C4-2B (cell line): Measurements from ENCODE around the gene MOV10L1.

Source experiments
- H3K27ac ChIP-seq: fragments of 450-650 bp; 2 replicates; pipeline ENCODE4 v1.5.1; 2017
- CTCF ChIP-seq: fragments of 450-650 bp; conservative IDR thresholded peaks from 2 replicates; pipeline ENCODE4 v1.5.1; 2017; ENCODE audit warnings: mild to moderate bottlenecking
- ZFX ChIP-seq: fragments of 450-650 bp; IDR thresholded peaks from 2 replicates; pipeline ENCODE4 v1.6.1; 2017

Gene MOV10L1

DNA sequence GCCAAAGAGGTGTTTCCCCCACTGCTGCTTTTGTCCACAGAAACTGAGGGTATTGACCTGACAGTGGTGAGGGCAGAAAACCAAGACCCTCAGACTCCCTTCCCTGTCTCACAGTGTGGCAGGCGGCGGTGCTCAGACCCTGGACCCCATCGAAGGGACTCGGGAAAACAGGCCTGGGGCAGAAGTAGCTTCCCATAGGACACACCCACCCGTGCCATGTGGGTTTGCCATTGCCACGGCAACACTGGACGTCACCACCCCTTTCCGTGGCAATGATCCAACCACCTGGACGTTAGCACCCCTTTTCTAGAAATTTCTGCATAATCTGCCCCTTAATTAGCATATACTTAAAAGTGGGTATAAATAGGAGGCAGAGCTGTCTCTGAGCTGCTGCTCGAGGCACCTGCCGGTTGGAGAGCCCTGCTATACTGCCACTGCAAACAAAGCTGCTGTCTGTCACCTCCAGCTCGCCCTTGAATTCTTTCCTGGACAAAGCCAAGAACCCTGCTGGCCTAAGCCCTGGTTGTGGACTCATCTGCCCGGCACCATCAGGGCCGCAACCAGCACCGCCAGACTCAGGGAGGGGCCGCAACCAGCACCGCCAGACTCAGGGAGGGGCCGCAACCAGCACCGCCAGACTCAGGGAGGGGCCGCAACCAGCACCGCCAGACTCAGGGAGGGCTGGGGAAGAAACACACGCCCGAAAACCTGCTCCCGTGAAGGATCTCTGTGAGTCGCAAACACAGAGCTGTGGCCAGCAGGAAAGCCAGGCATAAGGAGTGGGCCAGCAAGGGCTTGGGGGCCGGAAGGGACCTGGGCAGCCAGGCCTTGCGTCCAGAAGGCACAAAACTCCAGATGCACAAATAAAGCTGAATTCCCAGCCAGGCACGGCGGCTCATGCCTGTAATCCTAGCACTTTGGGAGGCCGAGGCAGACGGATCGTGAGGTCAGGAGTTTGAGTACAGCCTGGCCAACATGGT, 15.0 kb upstream of the MOV10L1 start:
- TF ChIP-seq ZFX: no peak
- TF ChIP-seq CTCF: no peak
- no peak overlapping the region for H3K27ac ChIP-seq

- no peak for TF ChIP-seq ZFX
- no peak for TF ChIP-seq CTCF
- H3K27ac ChIP-seq: no peak overlapping the region
Observed at GRCh38 chr22:50076646-50077535, 12.9 kb upstream of the MOV10L1 start.

GRCh38 chr22:50078246-50078645, 11.6 kb upstream of the MOV10L1 start:
- H3K27ac ChIP-seq: no peak overlapping the region
- TF ChIP-seq ZFX: no peak
- TF ChIP-seq CTCF: no peak

DNA sequence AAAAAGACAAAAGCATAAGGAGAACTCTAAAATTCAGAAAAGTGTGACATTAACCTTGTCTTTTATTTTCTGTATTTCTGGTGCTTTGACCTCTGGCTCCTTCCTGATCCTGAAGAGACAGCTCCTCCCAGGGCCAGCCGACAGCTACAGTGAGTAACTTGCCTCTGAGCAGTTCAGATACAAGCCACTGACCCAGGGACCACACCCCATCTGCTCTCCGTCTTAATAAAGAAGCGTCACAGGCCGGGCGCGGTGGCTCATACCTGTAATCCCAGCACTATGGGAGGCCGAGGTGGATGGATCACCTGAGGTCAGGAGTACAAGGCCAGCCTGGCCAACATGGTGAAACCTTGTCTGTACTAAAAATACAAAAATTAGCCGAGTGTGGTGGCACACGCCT, 11.0 kb upstream of the MOV10L1 start:
- H3K27ac ChIP-seq: no peak overlapping the region
- TF ChIP-seq ZFX: no peak
- TF ChIP-seq CTCF: no peak

DNA sequence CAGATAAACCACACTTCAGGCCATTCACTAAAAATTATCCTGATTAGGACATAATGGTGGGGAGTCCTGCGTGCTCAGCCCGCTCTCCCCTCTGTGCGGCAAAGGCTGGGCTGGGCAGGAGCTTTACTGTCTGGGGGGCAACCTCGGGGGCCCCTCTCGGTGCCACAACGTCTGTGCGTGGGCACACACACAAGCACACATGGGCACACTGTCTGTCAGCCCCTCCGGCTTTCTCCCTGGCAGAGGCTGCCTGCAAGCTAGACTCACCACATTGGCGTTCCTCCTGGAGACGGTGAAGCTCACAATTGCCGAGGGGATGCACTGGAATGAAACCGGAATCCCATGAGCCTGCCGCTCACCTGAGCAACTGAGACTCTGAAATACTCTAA, 9.7 kb upstream of the MOV10L1 start:
- TF ChIP-seq ZFX: no peak
- no peak for TF ChIP-seq CTCF
- no peak overlapping the region for H3K27ac ChIP-seq

GRCh38 chr22:50081426-50082196, 8.2 kb upstream of the MOV10L1 start:
- TF ChIP-seq CTCF: no peak
- no peak for TF ChIP-seq ZFX
- no peak overlapping the region for H3K27ac ChIP-seq
